ENCODE data around the gene NKX2-1. TPM values are rescaled to one million over a fixed set of nuclear protein-coding genes. Genes with fewer than 3 reads are reported as not detected.

The NKX2-1 gene
- total and polyA plus RNA-seq, 2 of the 13 experiments (the other 11 are each of a cell fraction or from before 2014, with no cell fraction given): not detected

GRCh38 chr14:36495666-36496065 is 24.4 kb downstream of the NKX2-1 start:
- POLR2A ChIA-PET: no interaction called here
- WGBS (ENCODE audit: low lambda C conversion rate): 1% methylated on average over 3 of the region's 3 CpGs
- BruUV-seq (replicated peaks): no TSS peak

GRCh38 chr14:36493761-36494160 is 26.3 kb downstream of the NKX2-1 start:
- in situ Hi-C loops (cut with HindIII; ENCODE audit: extremely low pct_ligation_motif_present, low pct_unique_long_range_greater_than_20kb): no loop called here
- WGBS (ENCODE audit: low lambda C conversion rate): 1% methylated on average over 3 of the region's 3 CpGs
- DNase-seq (ENCODE audit: low spot score) (no peak), ATAC-seq (no peak), FAIRE-seq (no peak)
- Histone ChIP-seq H3K36me3 (replicated peaks in 1 of 2; ENCODE audit: control insufficient read depth in 1 of 2, insufficient read depth in 2 of 2, low read length in 2 of 2) (no peaks in the 10 kb centered on the region), H3K4me2 (ENCODE audit: low read depth, low read length) (no peak overlapping the region), H3K79me2 (ENCODE audit: insufficient read depth, low read length) (no peaks in the 10 kb centered on the region), H3K9me3 (ENCODE audit: low read length) (no peaks in the 10 kb centered on the region), H3K27ac (ENCODE audit: extremely low read length, insufficient read depth, low read length) (no peak overlapping the region), H3K27me3 (ENCODE audit: control insufficient read depth in 1 of 2, insufficient read depth in 2 of 2, low read length in 2 of 2) (peaks cover 0 to 5% of the 10 kb centered on the region in 2 experiments; a peak in 1 of 5 replicates), H3K9ac (ENCODE audit: insufficient read depth, low read depth, low read length) (no peak overlapping the region), H3K4me1 (ENCODE audit: insufficient read depth, low read length) (no peaks in the 10 kb centered on the region), H4K20me1 (ENCODE audit: insufficient read depth, low read length) (no peaks in the 10 kb centered on the region), H3K4me3 (replicated peaks in 1 of 3; ENCODE audit: insufficient read depth in 1 of 3, low read depth in 2 of 3, low read length in 3 of 3) (no peak overlapping the region), H2AFZ (ENCODE audit: low read length) (no peak overlapping the region)
- ChIA-PET POLR2A (no interaction called here), CTCF (ENCODE audit: low intra/inter-chr PET ratio, low total read pairs) (no interaction called here)
- no TSS peak for BruUV-seq (replicated peaks)
- intact Hi-C loops (cut with micrococcal nuclease; ENCODE audit: unreplicated experiment): no loop called here
- TF ChIP-seq ZNF770 (CRISPR knock-in tag; IDR thresholded peaks at IDR 0.05): no peak
- no peak for TF ChIP-seq ZFP1 (CRISPR knock-in tag; IDR thresholded peaks at IDR 0.05)
- no peak for TF ChIP-seq ZNF337 (CRISPR knock-in tag; IDR thresholded peaks at IDR 0.05; ENCODE audit: borderline replicate concordance, low read depth)
- TF ChIP-seq KDM3A (CRISPR knock-in tag; IDR thresholded peaks at IDR 0.05; ENCODE audit: low read depth): no peak
- no peak for TF ChIP-seq MAFK (conservative IDR thresholded peaks at IDR 0.05 in 1 of 2, IDR thresholded peaks at IDR 0.05 in 1 of 2; ENCODE audit: low read length in 2 of 2)
- TF ChIP-seq ATRX (CRISPR knock-in tag; IDR thresholded peaks at IDR 0.05; ENCODE audit: borderline replicate concordance): no peak
- no peak for TF ChIP-seq NCOA2 (CRISPR knock-in tag; IDR thresholded peaks at IDR 0.05)
- no peak for TF ChIP-seq SATB2 (CRISPR knock-in tag; IDR thresholded peaks at IDR 0.05)
- TF ChIP-seq ADNP (CRISPR knock-in tag; IDR thresholded peaks at IDR 0.05): no peak
- no peak for TF ChIP-seq RNF2 (conservative IDR thresholded peaks at IDR 0.05; ENCODE audit: low read depth)
- no peak for TF ChIP-seq SMARCE1 (IDR thresholded peaks at IDR 0.05; ENCODE audit: borderline replicate concordance)
- no peak for TF ChIP-seq ZNF589 (CRISPR knock-in tag; conservative IDR thresholded peaks at IDR 0.05)
- no peak for TF ChIP-seq PCBP1 (IDR thresholded peaks at IDR 0.05; ENCODE audit: borderline replicate concordance, low read depth, low read length)
- TF ChIP-seq SALL1 (CRISPR knock-in tag; IDR thresholded peaks at IDR 0.05): no peak

More at GRCh38 chr14:36495666-36496065, 24.4 kb downstream of the NKX2-1 start:
- DNase-seq (ENCODE audit: low spot score): no peak
- Histone ChIP-seq H3K4me3 (replicated peaks in 1 of 3; ENCODE audit: insufficient read depth in 1 of 3, low read depth in 2 of 3, low read length in 3 of 3) (no peak overlapping the region), H3K27ac (ENCODE audit: extremely low read length, insufficient read depth, low read length) (no peak overlapping the region), H3K79me2 (ENCODE audit: insufficient read depth, low read length) (no peaks in the 10 kb centered on the region), H3K4me1 (ENCODE audit: insufficient read depth, low read length) (no peaks in the 10 kb centered on the region), H3K4me2 (ENCODE audit: low read depth, low read length) (no peak overlapping the region), H3K9ac (ENCODE audit: insufficient read depth, low read depth, low read length) (no peak overlapping the region), H3K36me3 (replicated peaks in 1 of 2; ENCODE audit: control insufficient read depth in 1 of 2, insufficient read depth in 2 of 2, low read length in 2 of 2) (no peaks in the 10 kb centered on the region), H2AFZ (ENCODE audit: low read length) (no peak overlapping the region), H3K9me3 (ENCODE audit: low read length) (no peaks in the 10 kb centered on the region), H4K20me1 (ENCODE audit: insufficient read depth, low read length) (no peaks in the 10 kb centered on the region), H3K27me3 (ENCODE audit: control insufficient read depth in 1 of 2, insufficient read depth in 2 of 2, low read length in 2 of 2) (no peaks in the 10 kb centered on the region)
- no peak for FAIRE-seq
- TF ChIP-seq ZNF7 (CRISPR knock-in tag; IDR thresholded peaks at IDR 0.05): no peak
- TF ChIP-seq ZNF530 (CRISPR knock-in tag; IDR thresholded peaks at IDR 0.05; ENCODE audit: low read depth): no peak
- TF ChIP-seq MYC (CRISPR knock-in tag; IDR thresholded peaks at IDR 0.05; ENCODE audit: borderline replicate concordance): no peak
- no peak for TF ChIP-seq ZNF512 (CRISPR knock-in tag; IDR thresholded peaks at IDR 0.05)
- no peak for TF ChIP-seq ZNF557 (CRISPR knock-in tag; IDR thresholded peaks at IDR 0.05)
- ATAC-seq: no peak
- in situ Hi-C loops (cut with HindIII; ENCODE audit: extremely low pct_ligation_motif_present, low pct_unique_long_range_greater_than_20kb) (no loop called here), intact Hi-C loops (cut with micrococcal nuclease; ENCODE audit: unreplicated experiment) (no loop called here)
- CTCF ChIA-PET (ENCODE audit: low intra/inter-chr PET ratio, low total read pairs): no interaction called here

All from HepG2 (cell line).